Right hindlimb (tissue), 1 donor: Measurements from ENCODE around the gene UBE2L3.
"Not testable (repeated sequence)": the region's sequence is repeated elsewhere in the genome, so short reads cannot be mapped to it uniquely, and the experiment has no call there.

Experiments used
- DNase-seq: peaks from one replicate; pipeline ENCODE4 v3.0.0-alpha.2; 2018

The UBE2L3 gene

DNA sequence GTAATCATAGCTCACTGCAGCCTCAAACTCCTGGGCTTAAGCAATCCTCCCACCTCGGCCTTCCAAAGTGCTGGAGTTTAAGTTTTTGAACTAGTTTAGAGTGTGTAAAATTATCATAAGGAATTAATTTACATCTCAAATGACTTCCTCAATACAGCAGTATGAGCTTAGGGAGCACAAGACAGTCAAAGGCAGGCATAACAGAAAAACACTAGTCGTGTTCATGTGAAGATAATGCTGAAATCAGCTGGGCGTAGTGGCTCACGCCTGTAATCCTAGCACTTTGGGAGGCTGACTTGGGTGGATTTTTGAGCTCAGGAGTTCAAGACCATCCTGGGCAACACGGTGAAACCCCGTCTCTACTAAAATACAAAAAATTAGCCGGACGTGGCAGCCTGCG, 36.5 kb downstream of the UBE2L3 start:
- no peak for DNase-seq

DNA sequence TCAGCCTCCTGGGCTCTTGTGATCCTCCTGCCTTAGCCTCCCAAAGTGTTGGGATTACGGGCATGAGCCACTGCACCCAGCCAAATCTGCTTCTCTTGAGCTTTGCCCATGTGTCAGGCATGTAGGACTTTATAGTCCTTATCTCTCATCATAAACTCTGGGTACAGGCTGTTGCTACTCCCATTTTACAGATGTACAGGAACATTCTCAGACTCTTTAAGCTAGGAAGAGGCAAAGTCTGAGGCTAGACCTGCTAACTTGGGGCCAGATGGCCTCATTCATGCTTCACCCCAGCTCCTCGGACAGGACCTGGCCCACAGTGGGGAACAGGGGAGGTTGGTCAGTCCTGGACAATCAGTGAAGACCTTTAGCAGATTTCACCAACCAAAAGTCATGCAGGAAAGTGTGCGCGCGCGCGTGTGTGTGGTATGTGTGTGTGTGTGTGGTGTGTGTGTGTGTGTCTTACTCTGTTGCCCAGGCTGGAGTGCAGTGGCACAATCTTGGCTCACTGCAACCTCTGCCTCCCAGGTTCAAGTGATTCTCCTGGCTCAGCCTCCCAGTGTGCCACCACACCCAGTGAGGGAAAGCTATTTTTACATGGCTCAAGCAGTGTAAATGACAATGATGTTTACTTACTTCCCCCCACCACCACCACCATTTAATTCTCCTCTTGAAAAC, 38.5 kb downstream of the UBE2L3 start:
- DNase-seq: no peak

DNA sequence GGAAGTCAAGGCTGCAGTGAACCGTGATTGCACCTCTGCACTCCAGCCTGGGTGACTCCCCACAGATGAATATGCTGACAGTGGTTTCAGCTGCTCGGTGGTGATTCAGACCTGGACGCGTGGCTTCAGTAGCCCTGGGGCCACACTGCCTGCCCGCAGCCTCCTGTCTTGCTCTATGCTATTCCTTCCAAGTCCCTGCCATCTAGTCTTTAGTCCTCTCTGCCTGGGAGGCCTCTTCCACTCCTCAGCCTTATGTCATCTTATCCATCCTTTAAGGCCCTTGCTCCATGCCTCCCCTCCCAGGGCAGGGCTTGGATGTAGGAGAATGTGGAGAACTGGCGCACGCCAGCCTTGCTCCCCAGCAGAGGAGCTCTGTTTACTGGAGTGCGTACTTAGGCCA, 39.3 kb downstream of the UBE2L3 start:
- DNase-seq: no peak

DNA sequence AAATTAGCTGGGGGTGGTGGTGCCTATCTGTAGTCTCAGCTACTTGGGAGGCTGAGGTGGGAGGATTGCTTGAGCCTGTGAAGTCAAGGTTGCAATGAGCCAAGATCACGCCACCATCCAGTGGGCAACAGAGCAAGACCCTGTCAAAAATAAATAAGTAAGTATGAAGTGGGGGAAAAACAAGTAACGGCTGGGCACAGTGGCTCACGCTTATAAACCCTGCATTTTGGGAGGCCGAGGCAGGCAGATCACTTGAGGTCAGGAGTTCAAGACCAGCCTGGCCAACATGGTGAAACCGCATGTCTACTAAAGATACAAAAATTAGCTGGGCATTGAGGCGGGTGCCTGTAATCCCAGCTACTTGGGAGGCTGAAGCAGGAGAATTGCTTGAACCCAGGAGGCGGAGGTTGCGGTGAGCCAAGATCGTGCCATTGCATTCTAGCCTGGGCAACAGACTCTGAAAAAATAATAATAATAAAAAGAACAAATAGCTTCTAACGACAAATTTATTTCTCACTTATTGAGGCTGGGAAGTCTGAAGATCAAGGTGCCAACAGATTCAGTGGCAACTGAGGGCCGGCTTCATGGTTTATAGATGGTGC, 42.1 kb downstream of the UBE2L3 start:
- not testable (repeated sequence) for DNase-seq

DNA sequence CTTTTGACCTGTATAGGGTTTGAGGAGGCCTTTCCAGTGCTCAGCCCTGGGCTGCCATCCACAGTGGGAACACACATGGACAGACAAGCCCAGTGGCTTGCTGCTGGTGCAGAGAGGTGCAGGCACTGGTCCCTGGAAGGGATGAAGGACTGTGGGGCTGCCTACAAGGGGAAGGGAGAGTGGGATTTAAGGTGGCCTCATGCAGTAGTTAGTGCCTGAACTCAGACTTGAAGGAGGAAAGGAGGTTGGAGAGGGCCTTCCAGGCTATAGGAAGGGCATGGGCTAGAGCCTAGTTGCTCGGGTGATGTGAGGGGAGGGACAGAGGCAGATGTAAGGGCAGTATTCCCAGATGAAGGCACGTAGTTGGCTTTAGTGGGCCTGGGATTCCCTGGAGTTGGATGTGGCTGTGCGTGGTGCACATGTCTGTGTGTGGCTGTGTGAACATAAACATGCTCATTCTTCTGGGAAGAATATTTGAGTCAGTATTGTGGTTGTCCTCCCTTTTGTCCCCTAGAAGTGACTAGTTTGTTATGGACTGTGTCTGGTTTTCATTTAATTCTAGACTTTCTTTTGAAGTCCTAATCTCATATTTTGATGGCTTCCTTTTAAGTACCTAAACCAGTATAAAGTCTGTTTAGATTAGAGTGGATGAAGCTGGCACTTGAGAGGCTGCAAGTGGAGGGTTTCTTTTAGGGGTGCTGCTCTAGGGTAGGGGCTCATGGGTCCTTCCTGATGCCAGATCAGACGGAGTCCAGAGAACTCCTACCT, 43.9 kb downstream of the UBE2L3 start:
- no peak for DNase-seq

DNA sequence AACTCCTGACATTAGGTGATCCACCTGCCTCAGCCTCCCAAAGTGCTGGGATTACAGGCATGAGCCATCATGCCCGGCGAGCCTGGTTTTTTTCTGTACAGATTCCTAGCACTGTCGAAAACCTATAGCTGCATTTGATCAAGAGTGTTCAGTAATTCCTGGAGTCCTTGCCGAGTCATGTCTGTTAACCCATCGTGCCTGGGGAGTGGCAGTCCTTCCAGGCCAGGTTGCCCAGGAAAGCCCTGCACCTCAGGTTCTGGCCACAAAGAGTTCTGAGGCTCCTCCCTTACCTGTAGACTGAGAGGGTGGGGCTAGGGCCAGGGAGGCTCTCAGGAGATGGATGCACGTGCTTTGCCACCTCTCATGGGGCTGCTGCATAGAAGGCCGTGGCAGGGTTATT, 45.3 kb downstream of the UBE2L3 start:
- no peak for DNase-seq

DNA sequence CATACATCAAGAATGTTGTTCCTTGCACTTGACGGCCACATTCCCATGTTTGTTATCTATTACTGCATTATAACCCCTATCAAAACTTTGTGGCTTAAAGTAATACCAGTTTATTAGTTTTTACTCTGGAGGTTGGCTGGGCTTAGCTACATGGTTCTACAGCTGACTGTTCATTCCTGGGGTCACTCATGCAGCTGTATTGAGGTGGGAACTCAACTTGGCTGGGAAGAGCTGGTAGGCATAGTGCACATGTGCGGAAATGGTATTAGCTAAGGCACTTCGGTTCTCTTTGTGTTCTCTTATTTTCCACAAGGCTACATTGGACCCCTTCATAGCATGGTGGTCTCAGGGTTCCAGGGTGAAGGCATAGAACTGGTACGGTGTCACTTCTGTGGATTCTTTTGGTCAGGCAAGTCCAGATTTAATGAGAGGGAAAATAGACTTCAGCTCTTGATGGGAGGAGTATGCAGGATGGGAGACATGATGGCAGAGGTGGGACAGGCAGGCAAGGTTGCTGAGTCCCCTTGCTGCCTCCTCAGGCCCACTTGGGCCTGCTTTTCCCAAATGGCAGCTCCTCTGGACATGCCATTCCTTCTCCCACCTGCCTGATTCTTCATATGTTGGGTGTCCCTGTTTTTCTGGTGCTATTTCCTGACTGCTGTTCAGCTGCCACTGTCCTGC, 46.2 kb downstream of the UBE2L3 start:
- no peak for DNase-seq

DNA sequence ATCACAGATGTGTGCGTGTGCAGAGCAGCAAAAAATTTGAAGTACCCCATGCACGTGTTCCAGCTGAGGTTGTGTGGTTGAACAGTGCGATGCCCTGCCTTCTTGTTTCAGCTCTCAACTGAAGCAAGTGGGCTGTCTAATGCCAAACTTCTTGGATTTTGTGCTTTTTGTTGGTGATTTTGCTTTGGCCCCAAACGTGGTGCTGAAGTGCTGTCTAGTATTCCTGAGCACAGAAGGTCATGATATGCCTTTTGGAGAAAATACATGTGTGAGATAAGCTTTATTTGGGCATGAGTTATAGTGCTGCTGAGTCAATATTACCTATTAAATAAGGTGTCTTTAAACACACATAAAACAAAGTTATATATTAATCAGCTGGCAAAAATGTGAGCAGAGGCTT, 48.2 kb downstream of the UBE2L3 start:
- no peak for DNase-seq

DNA sequence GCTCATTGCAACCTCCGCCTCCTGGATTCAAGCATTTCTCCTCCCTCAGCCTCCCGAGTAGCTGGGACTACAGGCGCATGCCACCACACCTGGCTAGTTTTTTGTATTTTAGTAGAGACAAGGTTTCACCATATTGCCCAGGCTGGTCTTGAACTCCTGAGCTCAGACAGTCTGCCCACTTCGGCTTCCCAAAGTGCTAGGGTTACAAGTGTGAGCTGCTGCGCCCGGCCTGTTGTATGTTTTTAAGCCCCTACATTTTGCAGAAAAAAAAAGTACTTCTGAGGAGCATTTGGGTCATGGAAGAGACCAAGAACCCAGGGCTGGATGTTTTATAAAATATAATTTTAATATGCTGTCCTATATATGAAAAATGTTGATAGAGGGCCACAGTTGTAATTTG, 49.8 kb downstream of the UBE2L3 start:
- DNase-seq: not testable (repeated sequence)

DNA sequence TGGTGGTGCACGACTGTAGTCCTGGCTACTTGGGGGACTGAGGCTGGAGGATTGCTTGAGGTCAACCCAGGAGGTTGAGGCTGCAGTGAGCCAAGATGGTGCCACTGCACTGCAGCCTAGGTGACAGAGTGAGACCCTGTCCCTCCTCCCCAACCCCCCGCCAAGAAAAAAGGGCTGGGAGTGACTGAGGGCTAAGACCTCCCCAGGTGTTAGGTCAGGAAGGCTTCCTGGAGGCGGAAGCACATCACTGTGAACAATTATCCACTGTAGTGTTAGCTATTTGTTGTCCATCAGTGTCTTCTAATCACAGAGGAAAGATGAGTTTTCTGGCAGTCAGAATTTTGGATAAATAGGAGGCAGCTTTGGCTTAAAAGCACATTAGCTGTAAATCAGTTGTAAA, 53.5 kb downstream of the UBE2L3 start:
- no peak for DNase-seq

DNA sequence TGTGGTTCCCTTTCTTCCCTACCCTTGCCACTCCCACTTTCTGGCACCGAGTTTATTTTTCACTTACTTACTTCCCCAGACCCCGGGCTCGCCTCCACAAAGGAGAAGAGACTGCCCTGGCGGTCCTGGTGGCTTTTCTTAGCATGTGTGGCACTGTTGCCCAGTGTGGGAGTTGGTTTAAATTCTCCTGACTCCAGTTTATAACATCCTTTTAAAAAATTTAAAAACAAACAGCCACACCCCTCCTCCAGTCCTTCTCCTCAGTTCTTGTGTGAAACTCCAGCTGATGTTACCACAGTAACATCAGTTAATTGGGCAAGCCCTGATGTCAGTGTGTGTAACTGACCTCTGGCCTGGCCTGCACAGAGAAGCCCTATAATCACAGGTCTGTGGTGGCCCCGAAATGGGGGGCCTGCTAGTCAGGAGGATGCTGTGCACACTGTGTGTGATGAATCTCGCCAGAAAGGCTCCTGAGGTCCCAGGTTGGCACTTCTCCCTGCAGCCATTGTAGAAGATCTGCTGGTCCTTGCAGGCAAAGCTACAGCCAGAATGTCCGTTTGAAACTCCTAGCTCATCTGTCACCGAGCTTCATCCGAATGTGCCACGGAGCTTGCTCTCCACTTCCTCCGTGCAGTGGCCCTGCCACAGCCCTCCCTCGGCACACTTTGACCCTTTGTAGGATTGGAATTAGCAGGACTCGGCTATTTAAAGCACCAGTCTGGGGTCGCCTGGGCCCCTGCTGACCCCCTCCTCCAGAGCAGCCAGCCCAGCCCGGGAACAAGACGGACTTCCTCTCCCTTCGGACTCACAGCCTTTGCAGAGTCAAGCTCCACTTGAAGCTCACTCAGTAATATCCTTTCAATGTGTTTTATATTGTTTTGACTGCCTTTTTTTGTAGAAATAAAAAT, 54.8 kb downstream of the UBE2L3 start:
- DNase-seq: no peak

DNA sequence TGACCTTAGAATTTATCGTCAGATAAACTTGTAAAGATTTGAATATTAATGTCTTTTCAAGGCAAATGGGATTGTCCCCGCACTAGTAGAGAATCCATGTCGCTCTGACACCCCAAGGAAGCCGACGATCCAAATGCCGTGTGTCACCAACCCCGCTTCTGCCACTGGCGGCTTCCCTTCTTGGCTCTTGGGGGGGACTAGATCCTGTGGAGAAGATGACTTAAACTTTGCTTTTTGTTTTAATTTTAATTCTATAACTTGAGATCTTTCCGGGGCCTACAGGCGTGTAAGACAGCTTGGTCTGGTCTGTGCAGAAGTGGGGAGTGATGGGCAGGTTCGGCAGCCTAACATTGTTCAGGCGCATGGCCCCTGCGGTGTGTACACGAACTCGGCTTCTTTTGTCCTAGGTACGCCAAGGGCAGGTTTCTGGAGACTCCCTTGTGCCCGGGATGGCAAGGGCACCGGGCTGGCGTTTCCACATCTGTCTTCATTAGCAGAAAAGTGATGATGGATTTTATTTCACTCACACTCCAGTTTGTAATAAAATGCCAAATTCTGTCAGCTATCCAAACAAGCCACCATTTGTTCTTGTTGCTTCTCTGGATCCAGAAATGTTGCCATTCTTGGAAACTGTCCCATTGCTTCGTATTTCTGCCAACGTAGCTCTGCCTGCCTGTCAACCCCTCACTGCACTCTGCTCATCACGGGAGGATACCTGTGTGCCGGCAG, 55.6 kb downstream of the UBE2L3 start:
- DNase-seq: no peak

DNA sequence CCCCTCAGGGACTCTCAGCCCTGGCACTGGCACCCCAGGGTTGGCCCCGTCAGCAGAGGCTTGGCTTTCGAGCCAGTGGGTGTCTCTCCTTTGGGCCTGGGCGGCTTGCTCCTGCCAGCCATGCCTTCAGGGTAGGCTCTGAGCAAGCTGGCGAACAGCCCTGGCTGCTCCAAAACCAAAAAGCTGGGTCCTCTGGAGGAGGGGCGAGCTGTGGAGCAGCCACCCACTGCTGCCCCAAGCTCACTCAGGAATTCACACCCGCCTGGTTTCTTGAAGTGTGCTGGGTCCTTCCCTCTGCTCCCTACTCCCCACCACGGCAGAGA, 56.1 kb downstream of the UBE2L3 start:
- no peak for DNase-seq

DNA sequence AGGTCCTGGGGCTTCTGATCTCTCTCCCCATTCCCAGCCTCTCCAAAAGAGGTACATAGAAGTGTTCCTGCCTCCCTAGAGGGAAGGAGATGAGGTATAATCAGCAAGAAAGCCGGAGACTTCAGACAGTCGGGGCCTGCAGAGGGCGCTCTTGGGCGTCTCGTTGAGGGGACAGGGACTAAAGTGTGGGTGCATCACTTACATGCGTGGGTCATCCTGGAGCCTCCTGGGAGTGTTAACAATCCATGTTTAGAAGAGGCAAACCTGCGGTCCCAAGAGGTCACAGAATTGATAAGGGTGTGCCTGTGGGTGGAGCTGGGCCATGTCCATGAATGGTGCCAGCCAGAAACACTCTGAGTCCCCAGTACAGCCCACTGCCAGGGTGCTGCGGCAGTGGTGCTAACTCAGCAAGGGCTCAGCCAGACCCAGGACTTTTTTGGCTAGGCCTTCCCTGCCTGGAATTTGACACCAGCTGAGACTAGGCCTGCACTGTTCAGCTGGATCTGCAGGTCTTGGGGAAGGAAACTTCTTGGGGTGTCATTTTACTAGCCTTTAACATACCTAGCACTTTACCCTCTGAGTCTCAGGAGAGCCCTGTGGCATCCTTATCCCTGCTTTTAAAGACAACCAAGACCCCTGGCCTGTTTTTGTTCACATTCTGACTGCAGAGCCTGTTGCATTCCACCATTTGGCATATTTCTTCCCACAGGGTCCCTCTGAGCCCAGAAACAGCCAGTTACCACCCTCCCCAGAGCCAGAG, 56.8 kb downstream of the UBE2L3 start:
- DNase-seq: peak; percentile 72

DNA sequence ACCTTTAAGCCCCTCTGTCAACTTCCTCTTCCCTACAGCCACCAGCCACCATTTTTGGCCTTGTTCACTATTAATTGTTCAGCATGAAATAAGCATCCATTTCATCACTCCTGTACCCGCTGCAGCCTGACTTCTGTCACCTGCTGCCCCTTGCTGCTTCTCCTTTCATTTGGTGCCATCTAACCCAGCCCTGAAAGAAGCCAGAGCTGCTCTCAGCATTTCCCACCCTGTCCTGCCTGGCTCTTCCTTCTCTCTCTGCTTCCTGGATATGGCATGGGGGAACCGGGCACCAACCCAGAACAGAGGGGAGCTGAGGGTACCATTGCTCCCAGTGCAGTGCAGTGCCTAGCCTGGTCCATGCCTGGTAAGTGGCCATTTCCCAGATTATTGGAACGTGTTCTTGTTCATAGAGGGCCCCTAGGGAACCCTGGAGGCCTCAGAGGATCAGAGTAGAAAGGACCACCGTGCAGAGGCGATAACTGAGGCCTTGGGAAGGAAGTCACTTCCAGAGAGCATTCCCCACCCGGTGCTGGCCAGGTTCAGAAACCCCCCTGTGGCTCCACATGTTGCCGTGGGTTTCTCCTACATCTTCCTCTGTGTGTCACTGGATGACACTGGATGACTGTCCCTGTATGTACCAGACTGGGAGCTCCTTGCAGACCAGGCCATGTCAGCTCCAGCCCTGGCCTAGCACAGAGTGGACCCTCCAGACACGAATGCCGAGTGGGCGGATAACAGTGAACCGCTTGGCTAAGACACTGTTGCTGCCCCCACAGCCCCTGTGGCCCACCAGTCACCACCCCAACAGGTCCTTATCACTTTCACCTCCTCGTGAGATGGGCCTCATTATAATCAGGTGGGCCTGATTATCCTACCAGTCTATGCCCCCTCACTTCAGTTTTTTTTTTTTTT, 57.6 kb downstream of the UBE2L3 start:
- DNase-seq: no peak

DNA sequence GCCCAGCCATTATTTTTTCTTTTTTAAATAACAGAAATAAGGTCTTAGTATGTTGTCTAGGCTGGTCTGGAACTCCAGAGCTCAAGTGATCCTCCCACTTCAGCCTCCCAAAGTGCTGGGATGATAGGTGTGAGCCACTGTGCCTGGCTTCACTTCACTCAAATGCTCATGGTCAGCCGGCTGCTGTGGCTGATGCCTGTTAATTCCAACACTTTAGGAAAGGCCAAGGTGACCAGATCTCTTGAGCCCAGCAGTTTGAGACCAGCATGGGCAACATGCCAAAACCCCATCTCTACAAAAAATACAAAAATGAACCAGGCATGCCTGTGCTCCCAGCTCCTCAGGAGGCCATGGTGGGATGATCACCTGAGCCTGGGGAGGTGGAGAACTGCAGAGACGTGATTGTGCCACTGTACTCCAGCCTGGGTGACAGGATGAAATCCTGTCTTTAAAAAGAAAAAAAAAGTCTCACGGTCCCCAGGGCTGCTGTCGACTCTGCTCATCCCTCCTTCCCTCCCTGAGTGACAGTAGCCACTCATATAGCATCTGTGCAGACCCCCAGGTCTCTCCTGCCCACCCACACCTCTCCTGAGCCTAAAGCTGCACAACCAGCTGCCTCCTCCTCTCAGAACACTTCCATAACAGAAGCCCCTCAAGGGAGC, 58.7 kb downstream of the UBE2L3 start:
- no peak for DNase-seq

DNA sequence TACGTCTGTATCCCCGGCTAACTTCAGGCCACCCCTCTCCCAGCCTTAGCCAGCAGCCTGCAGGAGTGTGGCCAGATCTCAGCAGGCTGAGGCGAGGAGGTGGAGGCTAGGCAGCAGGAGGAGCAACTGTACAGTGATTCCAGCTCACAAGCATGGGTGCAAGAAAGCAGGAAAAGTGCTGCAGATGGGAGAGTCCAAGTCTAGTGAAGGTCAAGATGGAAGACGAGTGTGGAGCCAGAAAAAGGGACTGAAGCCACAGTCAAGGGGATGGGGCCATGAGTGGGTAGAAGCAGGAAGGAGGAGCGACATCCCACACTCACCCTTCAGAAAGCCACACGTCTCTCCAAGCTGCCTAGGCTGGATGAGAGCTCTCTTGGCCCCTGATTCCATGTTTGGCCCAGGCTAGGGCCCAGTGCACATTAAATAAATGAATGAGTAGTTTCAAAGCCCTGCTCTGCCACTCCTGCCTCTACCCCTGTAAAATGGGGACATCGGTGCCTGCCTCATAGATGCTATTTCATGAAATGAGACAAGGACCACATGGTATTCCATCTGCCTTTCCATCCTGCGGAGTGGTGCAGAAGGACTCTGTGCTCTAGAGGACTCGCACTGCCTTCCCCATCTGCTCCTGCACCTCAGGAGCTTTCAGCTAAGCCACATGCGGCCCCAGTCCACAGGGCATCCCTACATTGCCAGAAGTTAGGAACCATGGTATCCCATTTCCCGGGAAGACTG, 59.4 kb downstream of the UBE2L3 start:
- DNase-seq: no peak

DNA sequence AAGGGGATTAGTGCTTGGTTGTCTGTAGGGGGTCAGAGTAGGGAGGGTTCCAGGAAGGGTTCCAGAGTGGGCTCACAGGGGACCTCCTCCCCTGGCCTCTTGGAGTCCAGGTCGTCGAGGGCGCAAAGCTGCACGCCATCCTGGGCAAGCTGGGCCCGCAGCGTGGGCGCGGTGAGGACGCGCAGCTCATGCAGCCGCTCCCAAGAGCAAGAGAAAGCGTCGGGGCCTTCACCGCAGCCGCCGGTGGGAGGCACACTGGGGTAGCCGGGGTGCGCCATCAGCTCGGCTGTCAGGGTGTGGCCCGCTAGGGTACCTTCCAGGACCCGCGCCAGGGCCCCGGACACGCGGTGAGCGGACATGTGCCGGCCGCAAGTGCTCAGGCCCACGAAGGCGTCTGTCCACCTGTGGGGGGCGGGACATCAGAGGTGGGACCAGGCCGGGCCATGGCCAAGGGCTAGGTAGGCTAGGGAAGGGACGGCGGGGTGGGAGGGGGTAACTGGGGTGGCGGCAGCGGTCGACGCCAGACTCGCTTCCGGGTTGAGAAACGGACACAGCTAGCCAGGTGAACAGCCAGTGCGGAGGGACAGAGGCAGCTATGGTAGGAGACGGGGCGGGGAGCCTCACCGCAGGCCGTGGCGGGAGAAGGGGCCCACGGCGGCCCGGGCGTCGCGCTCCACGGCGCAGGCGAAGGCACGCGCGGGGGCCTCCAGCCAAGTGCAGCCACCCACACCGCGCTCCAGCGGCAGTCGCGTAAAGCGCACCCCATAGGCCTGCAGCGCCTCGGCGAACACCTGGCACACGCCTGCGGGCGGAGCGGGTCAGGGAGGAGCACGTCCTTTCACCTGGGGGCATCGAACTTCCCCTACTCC, 61.1 kb downstream of the UBE2L3 start:
- DNase-seq: no peak
